ACC112 (cell line): ENCODE results near the gene ACSF3.
"Not testable (repeated sequence)": the region's sequence is repeated elsewhere in the genome, so short reads cannot be mapped to it uniquely, and the experiment has no call there.

Source experiments
- H2AFZ ChIP-seq: fragments of 200-600 bp; sonication (generic); one replicate; pipeline ENCODE4 v1.6.0; 2017; ENCODE audit warnings: antibody characterized with exemption, low read length; ENCODE audit not compliant: unreplicated experiment
- H3K27ac ChIP-seq: fragments of 200-600 bp; sonication (generic); 2 replicates; pipeline ENCODE4 v1.5.1; 2014; ENCODE audit warnings: low read depth, mild to moderate bottlenecking, antibody characterized with exemption, low read length, moderate library complexity
- H3K27me3 ChIP-seq: fragments of 200-600 bp; sonication (generic); 2 replicates; pipeline ENCODE4 v1.6.1; 2014; ENCODE audit warnings: mild to moderate bottlenecking, antibody characterized with exemption, low read length, moderate library complexity, mixed read lengths; ENCODE audit not compliant: insufficient read depth
- H3K36me3 ChIP-seq: fragments of 200-600 bp; sonication (generic); 2 replicates; pipeline ENCODE4 v1.6.1; 2016; ENCODE audit warnings: mild to moderate bottlenecking, antibody characterized with exemption, low read length, moderate library complexity, mixed read lengths; ENCODE audit not compliant: insufficient read depth
- H3K4me1 ChIP-seq: fragments of 200-600 bp; sonication (generic); one replicate; pipeline ENCODE4 v1.6.1; 2016; ENCODE audit warnings: low read length, mixed read lengths; ENCODE audit not compliant: insufficient read depth, unreplicated experiment, control insufficient read depth
- H3K4me3 ChIP-seq: fragments of 200-600 bp; sonication (generic); 2 replicates; pipeline ENCODE4 v1.5.1; 2014; ENCODE audit warnings: mild to moderate bottlenecking, low read depth, low read length
- H3K79me2 ChIP-seq: fragments of 200-600 bp; sonication (generic); one replicate; pipeline ENCODE4 v1.6.0; 2016; ENCODE audit warnings: low read length; ENCODE audit not compliant: control insufficient read depth, unreplicated experiment, insufficient read depth

Gene ACSF3

DNA sequence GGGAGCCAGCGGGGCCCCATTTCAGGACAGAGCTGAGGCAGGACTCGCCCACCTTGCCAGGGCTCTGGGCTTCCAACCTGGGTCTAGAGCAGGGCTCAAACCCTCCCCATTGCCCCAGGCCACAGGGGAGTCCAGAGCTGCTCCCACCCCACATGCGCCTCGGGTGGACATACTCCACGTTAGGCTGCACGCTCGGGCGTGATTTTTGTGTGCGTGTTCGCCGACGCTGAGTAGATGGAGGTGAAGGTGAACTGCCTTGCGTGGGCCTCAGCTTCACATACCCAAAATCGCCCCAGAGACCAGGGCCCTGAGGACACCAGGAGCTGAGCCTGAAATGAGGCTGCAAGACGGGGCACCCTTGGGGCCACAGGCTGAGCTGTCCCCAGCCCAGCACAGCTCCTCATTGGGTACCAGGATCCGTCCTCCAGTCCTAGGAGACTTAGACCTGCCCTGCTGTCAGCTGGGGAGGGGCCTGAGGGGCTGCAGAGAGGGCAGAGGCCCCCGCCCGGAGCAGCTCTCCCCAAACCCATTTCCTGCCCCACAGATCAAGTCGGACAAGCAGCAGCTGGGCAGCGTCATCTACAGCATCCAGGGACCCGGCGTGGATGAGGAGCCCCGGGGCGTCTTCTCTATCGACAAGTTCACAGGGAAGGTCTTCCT lies 86.1 kb downstream of the ACSF3 start:
- Histone ChIP-seq H3K27ac (no peak overlapping the region), H3K4me3 (no peak overlapping the region), H3K27me3 (peaks cover 12% of the 10 kb centered on the region), H2AFZ (no peak overlapping the region), H3K79me2 (no peaks in the 10 kb centered on the region), H3K36me3 (no peaks in the 10 kb centered on the region), H3K4me1 (no peaks in the 10 kb centered on the region)

DNA sequence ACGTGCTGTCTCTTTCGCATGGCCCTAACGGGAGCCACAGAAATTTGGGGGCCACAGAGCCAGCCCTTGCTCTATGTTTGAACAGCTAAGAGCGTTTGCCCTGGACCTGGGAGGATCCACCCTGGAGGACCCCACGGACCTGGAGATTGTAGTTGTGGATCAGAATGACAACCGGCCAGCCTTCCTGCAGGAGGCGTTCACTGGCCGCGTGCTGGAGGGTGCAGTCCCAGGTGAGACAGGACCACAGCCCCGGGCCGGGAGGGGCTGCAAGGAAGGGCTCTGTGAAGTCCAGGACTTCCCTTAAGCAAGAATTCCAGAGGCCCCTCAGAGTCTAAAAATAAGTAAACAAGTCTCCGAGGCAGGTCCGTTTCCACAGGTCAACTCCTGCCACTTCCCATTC lies 89.8 kb downstream of the ACSF3 start:
- H3K36me3 ChIP-seq, result no peaks in the 10 kb centered on the region
- no peaks in the 10 kb centered on the region for H3K4me1 ChIP-seq
- H3K27me3 ChIP-seq, result peaks cover 12% of the 10 kb centered on the region
- no peak overlapping the region for H3K4me3 ChIP-seq
- H3K79me2 ChIP-seq, result no peaks in the 10 kb centered on the region
- no peak overlapping the region for H2AFZ ChIP-seq
- no peak overlapping the region for H3K27ac ChIP-seq

DNA sequence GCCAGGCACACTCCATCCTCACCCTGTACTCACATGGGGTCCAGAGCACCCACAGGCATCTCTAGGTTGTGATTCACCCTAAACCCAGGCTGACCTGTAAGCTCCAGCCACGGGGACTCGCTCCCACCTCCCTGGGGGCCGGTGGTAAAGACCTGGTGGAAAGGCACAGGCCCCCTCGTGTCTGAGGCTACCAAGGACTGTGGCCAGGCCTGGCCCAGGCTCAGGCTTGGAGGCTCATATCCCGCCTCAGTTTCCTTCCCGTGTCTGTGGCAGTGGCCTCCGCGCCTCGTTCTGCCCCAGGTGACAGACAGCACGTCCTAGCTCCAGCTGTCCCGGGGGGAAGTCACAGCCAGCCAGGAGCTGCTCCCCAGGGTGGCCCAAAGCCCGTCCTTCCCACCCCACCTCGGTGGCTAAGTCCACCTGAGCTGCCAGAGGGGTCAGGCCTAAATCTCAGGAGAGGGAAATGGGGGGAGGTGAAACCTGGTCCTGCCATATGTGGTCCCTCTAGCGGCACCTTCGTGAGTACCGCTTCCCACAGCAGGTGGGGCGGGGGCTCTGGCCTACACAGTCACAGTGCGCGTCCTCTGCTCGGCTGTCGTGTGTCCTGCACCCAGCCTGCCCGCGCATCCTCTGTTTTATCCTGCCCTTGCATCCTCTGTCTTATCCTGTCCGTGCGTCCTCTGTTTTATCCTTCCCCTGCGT lies 90.5 kb downstream of the ACSF3 start:
- Histone ChIP-seq H3K36me3 (no peaks in the 10 kb centered on the region), H3K4me1 (no peaks in the 10 kb centered on the region), H3K27me3 (peaks cover 12% of the 10 kb centered on the region), H3K27ac (no peak overlapping the region), H2AFZ (no peak overlapping the region), H3K4me3 (no peak overlapping the region), H3K79me2 (no peaks in the 10 kb centered on the region)

DNA sequence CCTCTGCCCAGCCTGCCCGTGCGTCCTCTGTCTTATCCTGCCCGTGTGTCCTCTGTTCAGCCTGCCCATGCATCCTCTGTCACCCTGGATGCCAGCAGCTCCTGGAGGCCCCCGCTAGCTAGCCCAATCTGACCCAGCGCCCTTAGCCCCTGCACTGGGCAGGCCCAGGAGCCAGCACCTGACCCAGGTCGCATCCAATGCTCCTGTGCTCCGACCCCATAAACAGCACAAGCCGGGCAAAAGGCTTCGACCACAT lies 91.0 kb downstream of the ACSF3 start:
- peaks cover 12% of the 10 kb centered on the region for H3K27me3 ChIP-seq
- no peaks in the 10 kb centered on the region for H3K4me1 ChIP-seq
- no peak overlapping the region for H3K27ac ChIP-seq
- no peak overlapping the region for H2AFZ ChIP-seq
- H3K4me3 ChIP-seq, result no peak overlapping the region
- H3K36me3 ChIP-seq, result no peaks in the 10 kb centered on the region
- no peaks in the 10 kb centered on the region for H3K79me2 ChIP-seq

DNA sequence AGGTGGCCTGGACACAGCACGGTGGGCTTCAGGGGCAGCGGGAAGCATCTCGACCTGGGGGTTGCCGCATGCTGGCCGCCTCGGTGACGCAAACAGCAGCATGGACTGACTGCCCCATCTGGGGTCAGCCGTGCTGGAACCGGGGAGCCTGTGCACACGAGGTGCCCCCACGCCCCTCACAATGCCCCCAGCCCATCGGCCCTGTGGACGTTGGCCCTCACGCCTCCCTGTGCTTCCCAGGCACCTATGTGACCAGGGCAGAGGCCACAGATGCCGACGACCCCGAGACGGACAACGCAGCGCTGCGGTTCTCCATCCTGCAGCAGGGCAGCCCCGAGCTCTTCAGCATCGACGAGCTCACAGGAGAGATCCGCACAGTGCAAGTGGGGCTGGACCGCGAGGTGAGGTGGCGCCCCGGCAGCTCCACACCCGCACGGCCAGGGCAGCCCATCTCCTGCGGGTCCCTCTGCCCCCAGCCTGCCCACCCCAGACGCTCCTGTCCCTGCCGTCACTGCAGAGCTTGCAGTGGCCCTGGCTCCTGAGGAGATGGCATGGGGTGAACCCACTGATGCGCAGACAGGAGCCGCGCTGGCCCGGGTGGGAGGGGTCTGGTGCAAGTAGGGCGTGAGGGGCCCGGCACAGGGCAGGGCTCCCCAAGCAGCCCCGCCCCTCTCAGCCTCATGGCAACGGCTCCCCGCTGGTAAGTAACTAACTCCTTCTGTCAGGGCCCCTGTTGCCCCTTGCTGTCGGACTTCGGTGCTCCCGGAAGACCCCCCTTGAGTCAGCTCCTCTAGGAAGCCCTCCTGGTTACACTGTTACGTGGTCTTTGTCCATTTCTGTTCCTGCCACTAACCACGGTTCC lies 91.5 kb downstream of the ACSF3 start:
- no peaks in the 10 kb centered on the region for H3K36me3 ChIP-seq
- H2AFZ ChIP-seq, result no peak overlapping the region
- H3K4me3 ChIP-seq, result no peak overlapping the region
- no peak overlapping the region for H3K27ac ChIP-seq
- no peaks in the 10 kb centered on the region for H3K79me2 ChIP-seq
- peaks cover 12% of the 10 kb centered on the region for H3K27me3 ChIP-seq
- H3K4me1 ChIP-seq, result no peaks in the 10 kb centered on the region

DNA sequence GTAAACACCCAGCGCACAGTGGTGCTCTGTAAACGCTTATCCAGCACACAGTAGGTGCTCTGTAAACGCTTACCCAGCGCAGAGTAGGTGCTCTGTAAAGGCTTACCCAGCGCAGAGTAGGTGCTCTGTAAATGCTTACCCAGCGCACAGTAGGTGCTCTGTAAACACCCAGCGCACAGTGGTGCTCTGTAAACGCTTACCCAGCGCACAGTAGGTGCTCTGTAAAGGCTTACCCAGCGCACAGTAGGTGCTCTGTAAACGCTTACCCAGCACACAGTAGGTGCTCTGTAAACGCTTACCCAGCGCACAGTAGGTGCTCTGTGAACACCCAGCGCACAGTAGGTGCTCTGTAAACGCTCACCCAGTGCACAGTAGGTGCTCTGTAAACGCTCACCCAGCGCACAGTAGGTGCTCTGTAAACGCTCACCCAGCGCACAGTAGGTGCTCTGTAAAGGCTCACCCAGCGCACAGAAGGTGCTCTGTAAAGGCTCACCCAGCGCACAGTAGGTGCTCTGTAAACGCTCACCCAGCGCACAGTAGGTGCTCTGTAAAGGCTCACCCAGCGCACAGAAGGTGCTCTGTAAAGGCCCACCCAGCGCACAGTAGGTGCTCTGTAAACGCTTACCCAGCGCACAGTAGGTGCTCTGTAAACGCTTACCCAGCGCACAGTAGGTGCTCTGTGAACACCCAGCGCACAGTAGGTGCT lies 92.4 kb downstream of the ACSF3 start:
- not testable (repeated sequence) for H2AFZ ChIP-seq, H3K4me1 ChIP-seq, H3K79me2 ChIP-seq, H3K27ac ChIP-seq, H3K36me3 ChIP-seq, H3K4me3 ChIP-seq
- peaks cover 19% of the 10 kb centered on the region for H3K27me3 ChIP-seq

DNA sequence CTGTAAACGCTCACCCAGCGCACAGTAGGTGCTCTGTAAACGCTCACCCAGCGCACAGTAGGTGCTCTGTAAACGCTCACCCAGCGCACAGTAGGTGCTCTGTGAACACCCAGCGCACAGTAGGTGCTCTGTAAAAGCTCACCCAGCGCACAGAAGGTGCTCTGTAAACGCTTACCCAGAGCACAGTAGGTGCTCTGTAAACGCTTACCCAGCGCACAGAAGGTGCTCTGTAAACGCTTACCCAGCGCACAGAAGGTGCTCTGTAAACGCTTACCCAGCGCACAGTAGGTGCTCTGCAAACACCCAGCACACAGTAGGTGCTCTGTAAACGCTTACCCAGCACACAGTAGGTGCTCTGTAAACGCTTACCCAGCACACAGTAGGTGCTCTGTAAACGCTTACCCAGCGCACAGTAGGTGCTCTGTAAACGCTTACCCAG lies 93.0 kb downstream of the ACSF3 start:
- not testable (repeated sequence) for H3K4me1 ChIP-seq, H3K4me3 ChIP-seq, H3K36me3 ChIP-seq, H3K27ac ChIP-seq, H2AFZ ChIP-seq, H3K79me2 ChIP-seq
- H3K27me3 ChIP-seq, result peaks cover 22% of the 10 kb centered on the region

DNA sequence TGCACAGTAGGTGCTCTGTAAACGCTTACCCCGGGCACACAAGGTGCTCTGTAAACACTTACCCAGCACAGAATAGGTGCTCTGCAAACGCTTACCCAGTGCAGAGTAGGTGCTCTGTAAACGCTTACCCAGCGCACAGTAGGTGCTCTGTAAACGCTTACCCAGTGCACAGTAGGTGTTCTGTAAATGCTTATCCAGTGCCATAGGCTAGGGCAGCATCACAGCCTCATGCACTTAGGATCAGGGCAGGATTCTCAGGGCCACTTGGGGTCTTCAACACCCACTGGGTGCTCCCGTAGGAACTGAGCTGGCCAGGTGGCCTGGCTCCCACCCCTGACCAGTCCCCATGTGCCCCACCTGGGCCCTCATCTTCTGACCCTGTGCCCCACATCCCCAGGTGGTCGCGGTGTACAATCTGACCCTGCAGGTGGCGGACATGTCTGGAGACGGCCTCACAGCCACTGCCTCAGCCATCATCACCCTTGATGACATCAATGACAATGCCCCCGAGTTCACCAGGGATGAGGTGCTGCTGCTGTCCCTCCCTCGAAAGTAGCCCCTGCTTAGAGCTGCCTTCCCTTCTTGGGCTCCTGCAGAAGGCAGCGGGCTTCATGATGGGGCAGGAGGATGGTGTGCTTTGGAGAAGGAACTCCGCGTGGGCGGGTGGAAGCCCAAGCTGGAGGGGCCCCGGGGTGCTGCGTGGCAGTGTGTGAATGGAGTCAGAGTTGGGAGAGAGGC lies 93.5 kb downstream of the ACSF3 start:
- H3K27ac ChIP-seq, result no peak overlapping the region
- H3K4me3 ChIP-seq, result no peak overlapping the region
- H3K4me1 ChIP-seq, result peaks cover 2% of the 10 kb centered on the region
- peaks cover 22% of the 10 kb centered on the region for H3K27me3 ChIP-seq
- H2AFZ ChIP-seq, result no peak overlapping the region
- no peaks in the 10 kb centered on the region for H3K36me3 ChIP-seq
- no peaks in the 10 kb centered on the region for H3K79me2 ChIP-seq

DNA sequence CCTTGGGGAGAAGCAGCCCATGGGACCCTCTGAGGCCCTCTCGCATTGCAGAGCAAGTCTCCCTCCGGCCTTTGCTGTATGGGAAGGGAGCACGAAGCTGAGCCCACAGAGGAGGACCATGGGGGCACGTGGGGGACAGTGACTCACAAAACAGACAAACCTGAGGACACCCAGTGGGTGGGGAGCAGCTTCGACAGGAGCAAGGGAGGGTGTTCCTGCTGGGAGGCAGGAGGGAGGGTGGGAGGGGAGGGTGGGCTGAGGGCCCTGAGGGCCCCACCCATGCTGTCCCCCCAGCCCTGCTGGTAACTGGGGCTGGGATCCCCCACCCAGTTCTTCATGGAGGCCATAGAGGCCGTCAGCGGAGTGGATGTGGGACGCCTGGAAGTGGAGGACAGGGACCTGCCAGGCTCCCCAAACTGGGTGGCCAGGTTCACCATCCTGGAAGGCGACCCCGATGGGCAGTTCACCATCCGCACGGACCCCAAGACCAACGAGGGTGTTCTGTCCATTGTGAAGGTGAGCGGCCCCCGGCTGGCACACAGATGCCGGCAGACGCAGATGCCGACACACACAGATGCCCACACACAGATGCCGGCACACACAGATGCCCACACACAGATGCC lies 94.2 kb downstream of the ACSF3 start:
- Histone ChIP-seq H3K27ac (no peak overlapping the region), H2AFZ (no peak overlapping the region), H3K79me2 (no peaks in the 10 kb centered on the region), H3K36me3 (no peaks in the 10 kb centered on the region), H3K27me3 (peaks cover 22% of the 10 kb centered on the region), H3K4me3 (no peak overlapping the region), H3K4me1 (peaks cover 2% of the 10 kb centered on the region)
